GM23338 (cell line): Measurements from ENCODE around the gene TPMT. TPM values are rescaled to one million over a fixed set of nuclear protein-coding genes. Genes with fewer than 3 reads are reported as not detected.

Source experiments
- ATAC-seq: fragments of 200-7000 bp; cut with Tn5 transposase; 3 replicates; pipeline ENCODE4 v1.9.1; 2020
- DNase-seq: peaks from one replicate; pipeline ENCODE4 v3.0.0-alpha.2; 2015; ENCODE audit warnings: low spot score
- H2AFZ ChIP-seq: fragments of 200-600 bp; sonication (generic); 2 replicates; pipeline ENCODE4 v1.8.0; 2016; ENCODE audit warnings: antibody characterized with exemption, mild to moderate bottlenecking, moderate library complexity
- H3F3A ChIP-seq: fragments of 200-600 bp; sonication (generic); replicated peaks from 2 replicates; pipeline ENCODE4 v1.8.0; 2017; ENCODE audit warnings: antibody characterized with exemption, mixed run types, low read depth
- H3K27ac ChIP-seq: fragments of 200-600 bp; sonication (generic); 2 replicates; pipeline ENCODE4 v1.6.1; 2016; ENCODE audit warnings: low read depth
- H3K27me3 ChIP-seq: fragments of 200-600 bp; sonication (generic); 2 replicates; pipeline ENCODE4 v1.8.0; 2016; ENCODE audit warnings: mild to moderate bottlenecking, mixed run types, moderate library complexity; ENCODE audit not compliant: insufficient read depth
- H3K36me3 ChIP-seq: fragments of 200-600 bp; sonication (generic); 2 replicates; pipeline ENCODE4 v1.8.0; 2016; ENCODE audit warnings: mild to moderate bottlenecking; ENCODE audit not compliant: insufficient read depth
- H3K4me1 ChIP-seq: fragments of 200-600 bp; sonication (generic); 2 replicates; pipeline ENCODE4 v1.8.0; 2016; ENCODE audit warnings: mild to moderate bottlenecking, moderate library complexity; ENCODE audit not compliant: insufficient read depth
- H3K4me2 ChIP-seq: fragments of 200-600 bp; sonication (generic); 2 replicates; pipeline ENCODE4 v1.7.1; 2017; ENCODE audit warnings: mixed run types
- H3K4me3 ChIP-seq: fragments of 200-600 bp; sonication (generic); 2 replicates; pipeline ENCODE4 v1.6.1; 2016; ENCODE audit warnings: mixed run types
- H3K79me2 ChIP-seq: fragments of 200-600 bp; sonication (generic); replicated peaks from 2 replicates; pipeline ENCODE4 v1.8.0; 2017; ENCODE audit warnings: mild to moderate bottlenecking; ENCODE audit not compliant: insufficient read depth
- H3K9me2 ChIP-seq: fragments of 200-600 bp; sonication (generic); 2 replicates; pipeline ENCODE4 v1.8.0; 2017; ENCODE audit not compliant: insufficient read depth
- H4K20me1 ChIP-seq: fragments of 200-600 bp; sonication (generic); replicated peaks from 2 replicates; pipeline ENCODE4 v1.8.0; 2017; ENCODE audit warnings: mild to moderate bottlenecking; ENCODE audit not compliant: insufficient read depth
- H3K27ac Mint-ChIP-seq: 2 replicates; pipeline ENCODE4 v1.8.0; 2020; ENCODE audit warnings: inconsistent platforms, mild to moderate bottlenecking, moderate library complexity, mixed read lengths
- H3K27me3 Mint-ChIP-seq: 3 replicates; pipeline ENCODE4 v1.8.0; 2022; ENCODE audit warnings: low read depth, mild to moderate bottlenecking, moderate library complexity, mixed read lengths, inconsistent platforms; ENCODE audit not compliant: insufficient read depth, poor library complexity
- H3K36me3 Mint-ChIP-seq: 3 replicates; pipeline ENCODE4 v1.8.0; 2021; ENCODE audit warnings: low read depth, mild to moderate bottlenecking, inconsistent platforms, moderate library complexity, mixed read lengths
- H3K4me1 Mint-ChIP-seq: 3 replicates; pipeline ENCODE4 v1.8.0; 2020; ENCODE audit warnings: mild to moderate bottlenecking, inconsistent platforms, mixed read lengths
- H3K4me3 Mint-ChIP-seq: 3 replicates; pipeline ENCODE4 v1.8.0; 2021; ENCODE audit warnings: moderate library complexity, mild to moderate bottlenecking, inconsistent platforms, mixed read lengths
- H3K9me3 Mint-ChIP-seq: 3 replicates; pipeline ENCODE4 v1.8.0; 2020; ENCODE audit warnings: moderate library complexity, mild to moderate bottlenecking, inconsistent platforms, mixed read lengths
- CREB1 ChIP-seq: fragments of 250-450 bp; sonication (Bioruptor Pico); IDR thresholded peaks from 2 replicates; pipeline ENCODE4 v1.5.0; 2020; ENCODE audit warnings: low read depth, mild to moderate bottlenecking, moderate library complexity
- JUNB ChIP-seq: IDR thresholded peaks from one replicate; pipeline ENCODE4 v1.6.1; 2016; ENCODE audit warnings: antibody characterized with exemption; ENCODE audit not compliant: unreplicated experiment
- STAT1 ChIP-seq: IDR thresholded peaks from one replicate; pipeline ENCODE4 v1.6.1; 2016; ENCODE audit warnings: antibody characterized with exemption; ENCODE audit not compliant: unreplicated experiment
- ZNF331 ChIP-seq: fragments of 250-450 bp; sonication (Bioruptor Pico); IDR thresholded peaks from 2 replicates; pipeline ENCODE4 v1.5.0; 2020; ENCODE audit warnings: low read depth, mild to moderate bottlenecking, moderate library complexity
- ZNF462 ChIP-seq: fragments of 250-450 bp; sonication (Bioruptor Pico); IDR thresholded peaks from 2 replicates; pipeline ENCODE4 v1.5.0; 2020; ENCODE audit warnings: mild to moderate bottlenecking, moderate library complexity
- polyA plus RNA-seq: library from polyadenylated mRNA; unstranded; fragments of >200 nt; fragmentation: Nextera tagmentation; extraction: Ambion mirVana; gene quantifications from 2 replicates; pipeline ENCODE4 v1.2.1, GENCODE V29; 2016
- total RNA-seq: library from RNA; depleted of rRNA; stranded (reverse); fragments of >200 nt; shearing (Covaris generic); gene quantifications from 2 replicates; pipeline ENCODE4 v1.2.3, GENCODE V29; 2014

The TPMT gene
- total and polyA plus RNA-seq, 2 experiments from 2014 or later, result 19.5 to 21.6 TPM

DNA sequence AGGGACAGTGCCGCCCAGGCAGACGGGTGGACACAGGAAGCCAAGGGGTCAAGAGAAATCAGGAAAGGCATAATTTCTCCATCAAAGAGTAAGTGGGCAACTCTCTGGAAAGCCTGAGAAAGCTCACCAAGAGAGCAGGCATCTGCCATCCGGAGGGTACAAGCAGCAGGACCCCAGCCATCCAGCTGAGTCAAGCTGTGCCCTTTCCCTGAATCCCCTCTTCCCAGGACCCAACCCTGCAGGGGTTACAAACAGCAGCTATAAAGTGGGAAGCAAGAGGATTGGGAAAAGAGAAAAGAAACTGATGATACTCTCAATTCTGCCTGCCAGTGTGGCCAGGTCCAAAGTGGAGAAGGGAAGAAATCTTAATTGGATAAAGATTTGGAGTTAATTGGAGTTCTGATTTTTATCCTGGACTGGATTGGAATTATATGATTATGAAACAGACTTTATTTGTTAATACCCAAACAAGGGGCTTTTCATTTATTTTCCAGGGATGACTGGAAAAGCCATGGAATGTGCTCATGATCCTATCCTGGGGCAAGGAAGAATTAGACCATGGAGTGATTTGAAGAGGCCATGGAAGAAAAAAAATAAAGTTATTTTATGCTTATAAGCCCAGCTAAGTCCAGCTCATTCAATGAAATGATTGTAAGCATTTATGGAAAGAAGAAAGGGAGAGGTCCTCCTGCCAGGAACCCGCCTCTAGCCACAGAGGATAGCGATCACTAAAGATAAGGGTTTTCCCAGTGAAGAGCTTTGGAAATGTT lies 67.3 kb downstream of the TPMT start:
- Histone ChIP-seq H3K27me3 (no peaks in the 10 kb centered on the region), H3K79me2 (no peaks in the 10 kb centered on the region), H3K4me3 (no peak overlapping the region), H3K4me1 (no peaks in the 10 kb centered on the region), H3K4me2 (no peak overlapping the region), H4K20me1 (no peaks in the 10 kb centered on the region), H3K9me2 (no peaks in the 10 kb centered on the region), H2AFZ (peak overlapping the region; percentile 38), H3K27ac (no peak overlapping the region), H3K36me3 (no peaks in the 10 kb centered on the region; the same call in 1 of the 2 replicates), H3F3A (no peaks in the 10 kb centered on the region)
- TF ChIP-seq CREB1 (no peak), JUNB (no peak), ZNF331 (CRISPR knock-in tag) (no peak), ZNF462 (CRISPR knock-in tag) (no peak), STAT1 (no peak)
- H3K27ac Mint-ChIP-seq, result no peak overlapping the region
- H3K36me3 Mint-ChIP-seq, result peaks cover 11% of the 10 kb centered on the region; the same call in 2 of the 3 replicates
- peaks cover 5% of the 10 kb centered on the region for H3K27me3 Mint-ChIP-seq
- peaks cover 15% of the 10 kb centered on the region; the same call in 2 of the 3 replicates for H3K9me3 Mint-ChIP-seq
- H3K4me3 Mint-ChIP-seq, result no peak overlapping the region
- ATAC-seq (no peak), DNase-seq (no peak)
- H3K4me1 Mint-ChIP-seq, result no peaks in the 10 kb centered on the region
